ENCODE measurements around the gene BCAS3. TPM values are rescaled to one million over a fixed set of nuclear protein-coding genes. Genes with fewer than 3 reads are reported as not detected.

Gene BCAS3
- total RNA-seq, 1 experiment from 2014 or later: 26.3 TPM

DNA sequence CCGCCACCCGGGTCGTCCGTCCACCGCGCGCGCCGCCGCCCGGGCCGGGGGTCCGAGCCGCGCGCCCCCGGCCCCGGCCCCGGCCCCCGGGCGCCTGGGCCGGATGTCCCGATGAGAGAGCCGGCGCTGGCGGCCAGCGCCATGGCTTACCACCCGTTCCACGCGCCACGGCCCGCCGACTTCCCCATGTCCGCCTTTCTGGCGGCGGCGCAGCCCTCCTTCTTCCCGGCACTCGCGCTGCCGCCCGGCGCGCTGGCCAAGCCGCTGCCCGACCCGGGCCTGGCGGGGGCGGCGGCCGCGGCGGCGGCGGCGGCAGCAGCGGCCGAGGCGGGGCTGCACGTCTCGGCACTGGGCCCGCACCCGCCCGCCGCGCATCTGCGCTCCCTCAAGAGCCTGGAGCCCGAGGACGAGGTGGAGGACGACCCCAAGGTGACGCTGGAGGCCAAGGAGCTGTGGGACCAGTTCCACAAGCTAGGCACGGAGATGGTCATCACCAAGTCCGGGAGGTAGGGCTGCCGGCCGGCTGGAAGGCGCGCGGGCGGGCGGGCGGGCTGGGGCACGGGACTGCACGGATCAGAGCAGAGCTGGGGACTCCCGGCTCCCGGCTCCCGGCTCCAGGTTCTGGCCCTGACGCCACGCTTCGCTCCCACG is 722.5 kb downstream of the BCAS3 start:
- Histone ChIP-seq H3K79me2 (ENCODE audit: insufficient read depth, low read length) (no peaks in the 10 kb centered on the region), H4K20me1 (ENCODE audit: insufficient read depth) (no peaks in the 10 kb centered on the region), H3K4me3 (replicated peaks in 1 of 2; ENCODE audit: low read depth in 1 of 2, low read length in 2 of 2) (no peak overlapping the region), H3K27ac (ENCODE audit: low read depth, low read length) (no peak overlapping the region), H3K9ac (ENCODE audit: low read length) (no peak overlapping the region), H3K36me3 (ENCODE audit: control insufficient read depth in 1 of 2, insufficient read depth in 2 of 2, low read length in 2 of 2) (no peaks in the 10 kb centered on the region), H3K4me1 (ENCODE audit: control insufficient read depth in 1 of 2, insufficient read depth in 2 of 2, low read length in 2 of 2) (no peaks in the 10 kb centered on the region), H3K9me3 (ENCODE audit: control insufficient read depth in 1 of 2, insufficient read depth in 1 of 2, low read depth in 1 of 2, low read length in 2 of 2) (no peaks in the 10 kb centered on the region), H3K27me3 (ENCODE audit: insufficient read depth, low read length) (no peaks in the 10 kb centered on the region), H3K4me2 (ENCODE audit: low read length) (no peak overlapping the region), H2AFZ (ENCODE audit: low read depth, low read length, poor library complexity, severe bottlenecking) (no peak overlapping the region), H3K9me2 (ENCODE audit: insufficient read depth) (no peaks in the 10 kb centered on the region)
- ChIA-PET CTCF (no interaction called here), POLR2A (no interaction called here), RAD21 (ENCODE audit: low non-redundant PET in 1 of 2, low total read pairs in 2 of 2, uncharacterized antibody in 2 of 2, unreplicated experiment in 2 of 2) (no interaction called here)
- DNase-seq (ENCODE audit: low read depth, low spot score) (no peak), ATAC-seq (no peak)
- BruUV-seq (replicated peaks): no TSS peak
- intact Hi-C loops (cut with micrococcal nuclease): no loop called here
- TF ChIP-seq EZH2 (IDR thresholded peaks at IDR 0.05): no peak
- no peak for TF ChIP-seq POLR2A (IDR thresholded peaks at IDR 0.05; ENCODE audit: borderline replicate concordance, extremely low read depth, insufficient read depth, insufficient read length)
- no peak for TF ChIP-seq CEBPB (IDR thresholded peaks at IDR 0.05; ENCODE audit: low read depth)
- TF ChIP-seq SP1 (IDR thresholded peaks at IDR 0.05; ENCODE audit: low read depth): no peak
- no peak for TF ChIP-seq ZFX (IDR thresholded peaks at IDR 0.05)
- no peak for TF ChIP-seq FOSL1 (IDR thresholded peaks at IDR 0.05; ENCODE audit: low read depth)
- no peak for TF ChIP-seq YY1 (IDR thresholded peaks at IDR 0.05; ENCODE audit: extremely low read depth, insufficient replicate concordance, low read depth, low read length)
- TF ChIP-seq, protein P1, sequence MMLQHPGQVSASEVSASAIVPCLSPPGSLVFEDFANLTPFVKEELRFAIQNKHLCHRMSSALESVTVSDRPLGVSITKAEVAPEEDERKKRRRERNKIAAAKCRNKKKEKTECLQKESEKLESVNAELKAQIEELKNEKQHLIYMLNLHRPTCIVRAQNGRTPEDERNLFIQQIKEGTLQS (IDR thresholded peaks at IDR 0.05): no peak
- TF ChIP-seq, protein P2, sequence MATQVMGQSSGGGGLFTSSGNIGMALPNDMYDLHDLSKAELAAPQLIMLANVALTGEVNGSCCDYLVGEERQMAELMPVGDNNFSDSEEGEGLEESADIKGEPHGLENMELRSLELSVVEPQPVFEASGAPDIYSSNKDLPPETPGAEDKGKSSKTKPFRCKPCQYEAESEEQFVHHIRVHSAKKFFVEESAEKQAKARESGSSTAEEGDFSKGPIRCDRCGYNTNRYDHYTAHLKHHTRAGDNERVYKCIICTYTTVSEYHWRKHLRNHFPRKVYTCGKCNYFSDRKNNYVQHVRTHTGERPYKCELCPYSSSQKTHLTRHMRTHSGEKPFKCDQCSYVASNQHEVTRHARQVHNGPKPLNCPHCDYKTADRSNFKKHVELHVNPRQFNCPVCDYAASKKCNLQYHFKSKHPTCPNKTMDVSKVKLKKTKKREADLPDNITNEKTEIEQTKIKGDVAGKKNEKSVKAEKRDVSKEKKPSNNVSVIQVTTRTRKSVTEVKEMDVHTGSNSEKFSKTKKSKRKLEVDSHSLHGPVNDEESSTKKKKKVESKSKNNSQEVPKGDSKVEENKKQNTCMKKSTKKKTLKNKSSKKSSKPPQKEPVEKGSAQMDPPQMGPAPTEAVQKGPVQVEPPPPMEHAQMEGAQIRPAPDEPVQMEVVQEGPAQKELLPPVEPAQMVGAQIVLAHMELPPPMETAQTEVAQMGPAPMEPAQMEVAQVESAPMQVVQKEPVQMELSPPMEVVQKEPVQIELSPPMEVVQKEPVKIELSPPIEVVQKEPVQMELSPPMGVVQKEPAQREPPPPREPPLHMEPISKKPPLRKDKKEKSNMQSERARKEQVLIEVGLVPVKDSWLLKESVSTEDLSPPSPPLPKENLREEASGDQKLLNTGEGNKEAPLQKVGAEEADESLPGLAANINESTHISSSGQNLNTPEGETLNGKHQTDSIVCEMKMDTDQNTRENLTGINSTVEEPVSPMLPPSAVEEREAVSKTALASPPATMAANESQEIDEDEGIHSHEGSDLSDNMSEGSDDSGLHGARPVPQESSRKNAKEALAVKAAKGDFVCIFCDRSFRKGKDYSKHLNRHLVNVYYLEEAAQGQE (IDR thresholded peaks at IDR 0.05; ENCODE audit: low read depth): no peak
- TF ChIP-seq TCF7L2 (IDR thresholded peaks at IDR 0.05; ENCODE audit: borderline replicate concordance, extremely low read depth, insufficient read depth, insufficient read length): no peak
- no peak for TF ChIP-seq EZH2phosphoT487 (IDR thresholded peaks at IDR 0.05; ENCODE audit: borderline replicate concordance)
- no peak for TF ChIP-seq JUND (IDR thresholded peaks at IDR 0.05)
- TF ChIP-seq, protein P3, sequence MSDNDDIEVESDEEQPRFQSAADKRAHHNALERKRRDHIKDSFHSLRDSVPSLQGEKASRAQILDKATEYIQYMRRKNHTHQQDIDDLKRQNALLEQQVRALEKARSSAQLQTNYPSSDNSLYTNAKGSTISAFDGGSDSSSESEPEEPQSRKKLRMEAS (IDR thresholded peaks at IDR 0.05): no peak
- no peak for TF ChIP-seq ELF1 (IDR thresholded peaks at IDR 0.05; ENCODE audit: borderline replicate concordance, low read depth)
- TF ChIP-seq, protein P4, sequence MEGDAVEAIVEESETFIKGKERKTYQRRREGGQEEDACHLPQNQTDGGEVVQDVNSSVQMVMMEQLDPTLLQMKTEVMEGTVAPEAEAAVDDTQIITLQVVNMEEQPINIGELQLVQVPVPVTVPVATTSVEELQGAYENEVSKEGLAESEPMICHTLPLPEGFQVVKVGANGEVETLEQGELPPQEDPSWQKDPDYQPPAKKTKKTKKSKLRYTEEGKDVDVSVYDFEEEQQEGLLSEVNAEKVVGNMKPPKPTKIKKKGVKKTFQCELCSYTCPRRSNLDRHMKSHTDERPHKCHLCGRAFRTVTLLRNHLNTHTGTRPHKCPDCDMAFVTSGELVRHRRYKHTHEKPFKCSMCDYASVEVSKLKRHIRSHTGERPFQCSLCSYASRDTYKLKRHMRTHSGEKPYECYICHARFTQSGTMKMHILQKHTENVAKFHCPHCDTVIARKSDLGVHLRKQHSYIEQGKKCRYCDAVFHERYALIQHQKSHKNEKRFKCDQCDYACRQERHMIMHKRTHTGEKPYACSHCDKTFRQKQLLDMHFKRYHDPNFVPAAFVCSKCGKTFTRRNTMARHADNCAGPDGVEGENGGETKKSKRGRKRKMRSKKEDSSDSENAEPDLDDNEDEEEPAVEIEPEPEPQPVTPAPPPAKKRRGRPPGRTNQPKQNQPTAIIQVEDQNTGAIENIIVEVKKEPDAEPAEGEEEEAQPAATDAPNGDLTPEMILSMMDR (IDR thresholded peaks at IDR 0.05 in 2 of 3, conservative IDR thresholded peaks at IDR 0.05 in 1 of 3; ENCODE audit: borderline replicate concordance in 1 of 3, insufficient read depth in 1 of 3, low read depth in 2 of 3, low read length in 2 of 3): no peak
- no peak for TF ChIP-seq SIN3A (IDR thresholded peaks at IDR 0.05; ENCODE audit: low read depth)
- TF ChIP-seq CBX3 (IDR thresholded peaks at IDR 0.05; ENCODE audit: low read depth): no peak
- TF ChIP-seq, protein P5, sequence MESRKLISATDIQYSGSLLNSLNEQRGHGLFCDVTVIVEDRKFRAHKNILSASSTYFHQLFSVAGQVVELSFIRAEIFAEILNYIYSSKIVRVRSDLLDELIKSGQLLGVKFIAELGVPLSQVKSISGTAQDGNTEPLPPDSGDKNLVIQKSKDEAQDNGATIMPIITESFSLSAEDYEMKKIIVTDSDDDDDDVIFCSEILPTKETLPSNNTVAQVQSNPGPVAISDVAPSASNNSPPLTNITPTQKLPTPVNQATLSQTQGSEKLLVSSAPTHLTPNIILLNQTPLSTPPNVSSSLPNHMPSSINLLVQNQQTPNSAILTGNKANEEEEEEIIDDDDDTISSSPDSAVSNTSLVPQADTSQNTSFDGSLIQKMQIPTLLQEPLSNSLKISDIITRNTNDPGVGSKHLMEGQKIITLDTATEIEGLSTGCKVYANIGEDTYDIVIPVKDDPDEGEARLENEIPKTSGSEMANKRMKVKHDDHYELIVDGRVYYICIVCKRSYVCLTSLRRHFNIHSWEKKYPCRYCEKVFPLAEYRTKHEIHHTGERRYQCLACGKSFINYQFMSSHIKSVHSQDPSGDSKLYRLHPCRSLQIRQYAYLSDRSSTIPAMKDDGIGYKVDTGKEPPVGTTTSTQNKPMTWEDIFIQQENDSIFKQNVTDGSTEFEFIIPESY (IDR thresholded peaks at IDR 0.05; ENCODE audit: extremely low read depth, insufficient replicate concordance, low read length): no peak
- TF ChIP-seq RAD21 (IDR thresholded peaks at IDR 0.05; ENCODE audit: low read depth): no peak

Measured in HCT116 (cell line).